Endothelial cell of umbilical vein (primary cell): ENCODE measurements around the gene MIER2. TPM values are rescaled to one million over a fixed set of nuclear protein-coding genes. Genes with fewer than 3 reads are reported as not detected.
"Not testable (repeated sequence)": the region's sequence is repeated elsewhere in the genome, so short reads cannot be mapped to it uniquely, and the experiment has no call there.

ENCODE experiments used
- BruUV-seq: library from RNA; stranded (reverse); fragments of 400-500 nt; replicated peaks from 2 replicates; lab custom pipeline; 2021; lab: Mats Ljungman, UMichigan
- CTCF ChIA-PET: fragments of 300-600, 350-600 bp; sonication (Branson Sonifier 250); formaldehyde crosslinking; loops from one replicate; lab custom pipeline; 2021; ENCODE audit warnings: antibody characterized with exemption, inconsistent platforms; lab: Charles Lee
- POLR2A ChIA-PET: fragments of 300-600, 350-600 bp; sonication (Branson Sonifier 250); formaldehyde crosslinking; loops from one replicate; lab custom pipeline; 2021; ENCODE audit warnings: antibody characterized with exemption, inconsistent platforms; lab: Charles Lee
- DNase-seq: peaks from one replicate; pipeline ENCODE4 v3.0.0-alpha.2; 2011; ENCODE audit warnings: low read depth, low spot score
- FAIRE-seq: peaks from 2 replicates; lab custom pipeline; 2011; peaks lifted over from hg19 to GRCh38; lab: Jason Lieb, UNC
- H2AFZ ChIP-seq: 2 replicates; pipeline ENCODE4 v1.6.0; 2012; ENCODE audit warnings: low read depth, low read length, control low read depth, inconsistent platforms
- H3K27ac ChIP-seq: 2 replicates; pipeline ENCODE4 v1.5.1; 2011; ENCODE audit warnings: low read depth, mild to moderate bottlenecking, control low read depth, low read length, moderate library complexity; ENCODE audit not compliant: insufficient read depth
- H3K27me3 ChIP-seq, 2 experiments: 2 replicates each; pipeline versions ENCODE4 v1.6.0 to v1.6.1; 2011; ENCODE audit warnings: low read length in 2 of 2, mixed read lengths in 1 of 2; ENCODE audit not compliant: control insufficient read depth in 2 of 2, insufficient read depth in 2 of 2
- H3K36me3 ChIP-seq, 2 experiments: 2 replicates in 1 of 2; 3 replicates in 1 of 2; pipeline ENCODE4 v1.5.1; 2011; ENCODE audit warnings: low read length in 2 of 2, mild to moderate bottlenecking in 1 of 2, moderate library complexity in 1 of 2; ENCODE audit not compliant: control insufficient read depth in 2 of 2, insufficient read depth in 2 of 2; ENCODE audit errors: extremely low read depth in 1 of 2
- H3K4me1 ChIP-seq: 3 replicates; pipeline ENCODE4 v1.5.1; 2011; ENCODE audit warnings: mild to moderate bottlenecking, low read length; ENCODE audit not compliant: control insufficient read depth, insufficient read depth; ENCODE audit errors: extremely low read depth
- H3K4me2 ChIP-seq: 2 replicates; pipeline ENCODE4 v1.6.1; 2011; ENCODE audit warnings: low read length, control low read depth, mixed read lengths; ENCODE audit not compliant: insufficient read depth
- H3K4me3 ChIP-seq, 3 experiments: fragments of 200-600 bp in 1 of 3; sonication (generic), shearing (Covaris generic) in 1 of 3; replicated peaks in 1 of 3; 2 replicates each; pipeline ENCODE4 v1.5.1; 2011 to 2016; ENCODE audit warnings: control low read depth in 3 of 3, low read length in 3 of 3, mild to moderate bottlenecking in 2 of 3, inconsistent platforms in 1 of 3, low read depth in 1 of 3, moderate library complexity in 1 of 3; ENCODE audit not compliant: insufficient read depth in 1 of 3
- H3K79me2 ChIP-seq: 2 replicates; pipeline ENCODE4 v1.6.0; 2012; ENCODE audit warnings: low read length, inconsistent platforms; ENCODE audit not compliant: control insufficient read depth, insufficient read depth
- H3K9ac ChIP-seq: replicated peaks from 2 replicates; pipeline ENCODE3; 2011; ENCODE audit warnings: low read length, control low read depth; ENCODE audit not compliant: insufficient read depth; ENCODE audit errors: extremely low read depth
- H3K9me1 ChIP-seq: replicated peaks from 3 replicates; pipeline ENCODE4 v1.6.0; 2011; ENCODE audit warnings: mild to moderate bottlenecking, low read length; ENCODE audit not compliant: control insufficient read depth, insufficient read depth; ENCODE audit errors: extremely low read depth
- H3K9me3 ChIP-seq: replicated peaks from 2 replicates; pipeline ENCODE4 v1.5.1; 2012; ENCODE audit warnings: low read length, inconsistent platforms; ENCODE audit not compliant: control insufficient read depth, insufficient read depth
- H4K20me1 ChIP-seq: replicated peaks from 2 replicates; pipeline ENCODE3; 2011; ENCODE audit warnings: mild to moderate bottlenecking, low read length; ENCODE audit not compliant: control insufficient read depth, insufficient read depth; ENCODE audit errors: extremely low read depth
- CTCF ChIP-seq, 2 donors: IDR thresholded peaks; 1 replicate in 1 of 2; 2 replicates in 1 of 2; pipeline ENCODE4 v1.5.1; 2011; ENCODE audit warnings: low read length in 2 of 2, mild to moderate bottlenecking in 2 of 2, moderate library complexity in 2 of 2, control low read depth in 1 of 2, inconsistent platforms in 1 of 2, low read depth in 1 of 2; ENCODE audit not compliant: insufficient read depth in 1 of 2; ENCODE audit errors: extremely low read depth in 1 of 2
- EZH2 ChIP-seq: IDR thresholded peaks from 2 replicates; pipeline ENCODE4 v1.6.1; 2012; ENCODE audit warnings: borderline replicate concordance, low read depth, mild to moderate bottlenecking, moderate library complexity, low read length, inconsistent platforms; ENCODE audit not compliant: severe bottlenecking
- FOS ChIP-seq: IDR thresholded peaks from 2 replicates; pipeline ENCODE4 v1.6.1; 2011; ENCODE audit warnings: mild to moderate bottlenecking, low read length, moderate library complexity, borderline replicate concordance; ENCODE audit not compliant: insufficient read depth
- GATA2 ChIP-seq: IDR thresholded peaks from 2 replicates; pipeline ENCODE4 v1.7.0; 2011; ENCODE audit warnings: low read depth, mild to moderate bottlenecking, moderate library complexity, mixed read lengths, low read length; ENCODE audit not compliant: insufficient read length, insufficient read depth
- JUN ChIP-seq: IDR thresholded peaks from 2 replicates; pipeline ENCODE4 v1.6.1; 2011; ENCODE audit warnings: borderline replicate concordance, low read depth; ENCODE audit not compliant: insufficient read length, insufficient read depth
- MAX ChIP-seq: IDR thresholded peaks from 2 replicates; pipeline ENCODE4 v1.6.1; 2011; ENCODE audit not compliant: insufficient read depth, insufficient read length
- MYC ChIP-seq: IDR thresholded peaks from one replicate; pipeline ENCODE4 v1.6.1; 2011; ENCODE audit warnings: mild to moderate bottlenecking, low read depth, low read length
- POLR2A ChIP-seq: IDR thresholded peaks from 2 replicates; pipeline ENCODE4 v1.6.1; 2012; ENCODE audit warnings: low read depth, mild to moderate bottlenecking, control low read depth, low read length
- POLR2AphosphoS5 ChIP-seq: IDR thresholded peaks from 2 replicates; pipeline ENCODE4 v1.6.1; 2012; ENCODE audit warnings: low read depth, mild to moderate bottlenecking, control low read depth, low read length, moderate library complexity; ENCODE audit not compliant: insufficient read depth
- dilution Hi-C: fragments of 300-500 bp; cut with MboI; formaldehyde crosslinking; loops from one replicate; pipeline ENCODE4 v1.15.0; 2019; ENCODE audit warnings: low sequenced_read_pairs; ENCODE audit not compliant: extremely low pct_ligation_motif_present
- intact Hi-C: fragments of 100-400 bp; cut with micrococcal nuclease; formaldehyde crosslinking; loops from one replicate; pipeline ENCODE4 v1.10.0; 2022
- polyA plus RNA-seq, 4 experiments: library from polyadenylated mRNA; depleted of rRNA in 3 of 4; stranded (reverse) in 3 of 4; unstranded in 1 of 4; fragments of >200 nt; gene quantifications; 2 replicates each; pipeline versions ENCODE4 v1.2.1 to v1.2.3, GENCODE V29; 2011 to 2012; ENCODE audit warnings: missing spikeins in 1 of 4
- total RNA-seq: library from RNA; stranded (reverse); gene quantifications from 2 replicates; pipeline ENCODE4 v1.2.3, GENCODE V29; 2021

Gene MIER2
- total and polyA plus RNA-seq, 2 donors (not counting 3 experiments of a cell fraction or from before 2014, with no cell fraction given), result 20.3 to 44.9 TPM

GRCh38 chr19:262125-262524, 82.5 kb downstream of the MIER2 start:
- DNase-seq (no peak), FAIRE-seq (no peak)
- Histone ChIP-seq H3K27ac (no peak overlapping the region), H3K4me3 (no peak overlapping the region), H3K9me3 (no peaks in the 10 kb centered on the region), H3K9ac (no peak overlapping the region), H3K9me1 (no peaks in the 10 kb centered on the region), H3K36me3 (no peaks in the 10 kb centered on the region), H3K4me1 (no peaks in the 10 kb centered on the region), H3K27me3 (peaks cover 10 to 25% of the 10 kb centered on the region in 2 experiments), H2AFZ (no peak overlapping the region), H3K4me2 (no peak overlapping the region), H3K79me2 (no peaks in the 10 kb centered on the region), H4K20me1 (no peaks in the 10 kb centered on the region)
- CTCF ChIA-PET, result no interaction called here
- POLR2A ChIA-PET, result no interaction called here
- BruUV-seq, result no TSS peak
- no peak for TF ChIP-seq EZH2
- no peak for TF ChIP-seq GATA2
- no peak for TF ChIP-seq FOS
- TF ChIP-seq POLR2A, result no peak
- TF ChIP-seq MAX, result no peak
- TF ChIP-seq JUN, result no peak
- TF ChIP-seq CTCF (IDR thresholded peaks at IDR 0.05; ENCODE audit: extremely low read depth in 1 of 2, insufficient read depth in 1 of 2, low read depth in 1 of 2, low read length in 2 of 2), result no peak
- no peak for TF ChIP-seq POLR2AphosphoS5
- TF ChIP-seq MYC, result no peak
- dilution Hi-C loops, result no loop called here
- intact Hi-C loops, result no loop called here

- H3K36me3 ChIP-seq, H3K9ac ChIP-seq, POLR2A ChIA-PET, BruUV-seq, H3K27me3 ChIP-seq, H2AFZ ChIP-seq, H4K20me1 ChIP-seq, H3K27ac ChIP-seq, H3K4me3 ChIP-seq, H3K79me2 ChIP-seq, H3K4me2 ChIP-seq, FAIRE-seq, H3K9me3 ChIP-seq, DNase-seq, dilution Hi-C loops, H3K9me1 ChIP-seq, H3K4me1 ChIP-seq, intact Hi-C loops: not testable (repeated sequence)
- CTCF ChIA-PET, result interaction anchor here (1.3 kb wide), 1 partner anchor 10 kb away, joined by 3 read pairs; no protein-coding TSS in a partner anchor
These were observed 87.8 kb downstream of the MIER2 start for GRCh38 chr19:256804-257203.
